GM19467 (cell line): Measurements from ENCODE around the gene PASK.
A peak's percentile ranks its signal among the peaks of the same experiment; 100 is the strongest.

Experiments used
- ATAC-seq: cut with Tn5 transposase; IDR thresholded peaks from one replicate; pipeline ENCODE4 v1.9.1; 2021; ENCODE audit warnings: mild to moderate bottlenecking, moderate library complexity; ENCODE audit not compliant: unreplicated experiment

The PASK gene

DNA sequence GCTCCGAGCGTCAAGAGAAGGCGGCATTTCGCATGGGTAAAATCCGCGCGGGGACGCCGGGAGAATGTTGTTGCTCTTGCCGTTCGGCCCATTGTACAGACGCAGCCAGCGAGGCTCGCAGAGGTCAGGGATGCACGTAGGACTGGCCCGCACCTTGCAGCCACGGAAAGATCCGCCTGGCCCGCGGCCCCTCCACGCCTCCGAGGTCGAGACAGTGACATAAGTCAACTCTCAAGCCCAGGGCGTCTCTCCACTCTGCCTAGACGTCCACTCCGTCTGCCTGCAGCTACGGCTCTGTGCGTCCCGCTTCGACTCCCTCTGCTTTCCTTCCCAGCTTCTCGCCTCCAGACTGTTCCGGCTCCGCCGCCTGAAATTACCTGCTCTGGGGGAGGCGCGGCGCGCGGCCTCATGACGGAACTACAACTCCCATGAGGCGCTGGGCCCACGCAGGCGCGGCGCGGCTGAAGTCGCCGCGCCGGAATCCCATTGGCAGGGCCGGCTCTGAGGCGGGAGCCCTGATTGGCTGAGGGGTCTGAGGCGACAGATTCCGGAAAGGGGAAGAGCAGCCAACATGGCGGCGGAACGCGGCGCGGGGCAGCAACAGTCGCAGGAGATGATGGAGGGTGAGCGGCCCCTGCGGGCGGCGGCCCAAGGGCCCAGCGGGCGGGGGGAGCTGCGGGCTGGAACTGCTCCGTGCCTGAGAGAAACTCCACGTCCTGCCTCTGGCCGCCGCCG, 820 bp upstream of the PASK start, which contains the start of gene PPP1R7:
Gene PPP1R7, plus strand, starts transcription at position 543 of the 735 bp plus-strand sequence. Its CDS starts 29 bp downstream, at position 572.
- peak; percentile 71 for ATAC-seq

DNA sequence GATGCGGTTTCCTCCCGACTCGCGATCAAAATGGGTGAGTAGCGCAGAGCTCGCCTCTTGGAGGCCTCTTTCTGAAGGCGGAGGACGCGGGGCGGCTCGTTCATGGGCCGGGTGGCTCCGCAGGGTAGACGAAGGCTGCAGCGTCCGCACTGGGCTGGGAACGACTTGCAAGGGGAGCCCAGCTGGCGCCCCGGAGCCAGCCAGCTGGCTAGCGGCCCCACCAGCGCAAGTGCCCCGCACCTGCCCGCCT, 328 bp upstream of the PASK start:
- ATAC-seq, result peak; percentile 4

DNA sequence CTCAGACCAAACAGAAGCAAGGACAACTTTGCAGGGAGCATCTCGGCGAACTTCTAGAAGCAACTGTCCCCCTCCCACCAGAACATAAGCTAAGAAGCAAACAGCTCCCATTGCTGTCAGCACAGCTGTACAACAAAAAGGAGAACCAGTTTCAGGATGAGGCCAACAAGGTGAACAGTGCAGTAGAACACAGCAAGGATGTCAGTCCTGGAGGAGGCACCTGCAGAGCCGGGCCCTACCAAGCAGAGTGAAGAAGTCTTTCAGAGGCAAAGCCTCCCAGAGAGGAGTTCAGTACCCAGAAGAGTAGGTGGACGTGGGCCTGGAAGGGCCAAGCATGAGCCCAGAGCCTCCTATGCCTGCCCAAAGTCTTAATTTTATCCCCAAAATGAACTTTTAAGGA, 1.0 kb downstream of the PASK start:
- no peak for ATAC-seq

DNA sequence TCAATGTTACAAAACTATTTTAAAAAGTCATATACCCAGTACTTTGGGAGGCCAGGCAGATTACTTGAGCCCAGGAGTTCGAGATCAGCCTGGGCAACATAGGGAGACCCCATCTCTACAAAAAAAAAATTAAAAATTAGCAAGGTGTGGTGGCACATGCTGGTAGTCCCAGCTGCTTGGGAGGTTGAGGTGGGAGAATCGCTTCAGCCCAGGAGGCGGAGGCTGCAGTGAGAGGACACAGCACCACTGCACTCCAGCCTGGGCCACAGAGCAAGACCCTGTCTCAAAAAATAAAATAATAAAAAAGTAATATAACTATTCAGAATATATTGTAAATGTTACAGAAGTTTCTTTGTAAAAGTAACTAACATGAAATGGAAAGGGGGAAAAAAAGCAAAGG, 1.9 kb downstream of the PASK start:
- ATAC-seq, result no peak

DNA sequence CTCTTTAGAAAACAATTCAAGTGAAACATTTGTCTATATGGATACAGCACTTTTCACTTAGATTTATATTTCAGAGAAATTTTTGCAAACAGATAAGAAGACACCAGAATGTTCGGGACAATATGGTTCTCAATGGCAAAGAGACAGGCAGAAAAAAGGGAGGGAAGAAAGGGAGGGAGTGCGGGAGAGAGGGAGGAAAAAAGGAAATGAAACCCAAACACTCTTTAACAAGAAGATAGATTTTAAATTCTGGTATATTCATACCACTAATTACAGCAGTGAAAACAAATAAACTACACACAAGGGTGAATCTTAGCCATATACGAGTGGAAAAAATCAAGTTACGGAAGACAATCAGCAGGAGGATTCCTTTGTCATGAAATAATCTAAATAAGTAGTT, 3.0 kb downstream of the PASK start:
- ATAC-seq, result no peak

DNA sequence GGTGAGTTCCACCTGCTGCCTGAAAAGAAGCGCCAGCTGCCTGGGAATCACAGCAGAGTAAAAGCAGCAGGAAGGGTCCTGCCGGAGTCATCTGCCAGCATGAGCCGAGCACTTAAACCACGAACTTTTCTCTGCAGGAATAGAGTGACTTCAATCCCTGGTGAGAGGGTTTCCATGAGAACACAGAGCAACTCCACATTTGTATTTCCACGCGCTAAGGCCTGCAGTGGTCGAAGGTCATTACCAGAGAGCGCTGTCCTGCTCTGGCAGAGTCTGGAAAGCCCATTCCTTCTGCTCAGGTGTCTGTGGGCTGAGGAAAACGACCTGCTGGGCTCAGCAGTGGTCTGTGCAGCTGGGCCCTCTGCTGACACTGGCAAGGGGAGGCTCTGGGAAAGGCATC, 6.7 kb downstream of the PASK start:
- no peak for ATAC-seq

DNA sequence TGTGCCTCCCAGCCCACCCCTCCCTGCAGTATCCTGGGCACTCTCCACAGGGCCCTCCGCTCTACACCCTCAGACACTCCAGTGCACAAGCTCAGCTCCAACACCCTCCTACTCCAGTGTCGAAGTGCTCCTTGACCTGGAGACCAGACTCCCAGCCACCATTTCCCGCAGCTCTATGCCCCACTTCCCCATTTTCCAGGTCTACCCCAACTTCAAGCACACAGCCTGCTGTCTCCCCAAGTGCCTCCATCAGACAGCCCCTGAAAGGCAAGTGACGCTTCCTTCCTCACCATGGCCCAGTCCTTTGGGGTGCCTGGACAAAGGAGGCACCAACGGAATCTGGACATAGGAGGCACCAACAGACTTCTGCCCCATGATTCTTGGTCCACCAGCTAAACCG, 7.2 kb downstream of the PASK start:
- no peak for ATAC-seq

DNA sequence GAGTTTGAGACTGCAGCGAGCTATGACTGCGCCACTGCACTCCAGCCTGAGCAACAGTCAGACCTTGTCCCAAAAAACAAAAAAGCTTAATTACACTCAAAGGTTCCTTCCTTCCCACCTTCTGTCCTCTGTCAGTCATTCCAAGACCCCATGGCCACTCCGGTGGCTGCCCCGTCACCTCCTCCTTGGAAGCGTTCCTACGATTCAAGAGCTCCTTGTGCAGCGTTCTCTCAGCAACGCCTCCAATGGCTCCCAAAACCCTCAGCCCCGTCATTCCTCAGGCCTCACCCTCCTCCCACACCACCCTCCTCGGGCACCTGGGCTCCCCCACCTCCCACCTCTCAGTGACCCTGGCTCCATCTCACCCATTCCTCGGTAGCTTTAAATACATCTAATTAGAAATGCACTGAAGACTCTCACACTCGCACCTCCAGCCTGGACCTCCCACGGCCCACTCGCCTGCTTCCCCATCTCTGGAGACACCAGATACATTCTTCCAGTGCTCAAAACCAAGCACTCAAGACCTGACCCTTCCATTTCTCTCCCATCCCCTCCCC, 8.0 kb downstream of the PASK start:
- ATAC-seq, result no peak

DNA sequence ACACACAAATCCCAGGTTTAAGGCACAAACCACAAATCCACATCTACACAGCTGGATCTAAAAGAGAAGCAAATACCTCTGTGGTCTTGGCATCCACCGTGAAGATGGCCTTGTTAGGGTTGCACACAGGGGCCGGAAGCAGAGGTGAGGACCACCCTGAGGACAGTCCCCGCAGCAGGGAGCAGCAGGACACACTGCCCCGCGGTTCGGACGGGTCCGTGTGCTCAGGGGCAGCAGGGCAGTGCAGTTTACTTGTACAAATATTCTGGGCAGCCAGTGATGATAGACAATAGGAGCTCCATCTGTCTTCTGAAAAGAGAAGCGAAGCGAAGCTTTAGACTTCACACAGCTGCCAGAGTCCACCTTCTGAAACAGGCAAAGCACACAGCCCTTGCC, 8.8 kb downstream of the PASK start:
- no peak for ATAC-seq

DNA sequence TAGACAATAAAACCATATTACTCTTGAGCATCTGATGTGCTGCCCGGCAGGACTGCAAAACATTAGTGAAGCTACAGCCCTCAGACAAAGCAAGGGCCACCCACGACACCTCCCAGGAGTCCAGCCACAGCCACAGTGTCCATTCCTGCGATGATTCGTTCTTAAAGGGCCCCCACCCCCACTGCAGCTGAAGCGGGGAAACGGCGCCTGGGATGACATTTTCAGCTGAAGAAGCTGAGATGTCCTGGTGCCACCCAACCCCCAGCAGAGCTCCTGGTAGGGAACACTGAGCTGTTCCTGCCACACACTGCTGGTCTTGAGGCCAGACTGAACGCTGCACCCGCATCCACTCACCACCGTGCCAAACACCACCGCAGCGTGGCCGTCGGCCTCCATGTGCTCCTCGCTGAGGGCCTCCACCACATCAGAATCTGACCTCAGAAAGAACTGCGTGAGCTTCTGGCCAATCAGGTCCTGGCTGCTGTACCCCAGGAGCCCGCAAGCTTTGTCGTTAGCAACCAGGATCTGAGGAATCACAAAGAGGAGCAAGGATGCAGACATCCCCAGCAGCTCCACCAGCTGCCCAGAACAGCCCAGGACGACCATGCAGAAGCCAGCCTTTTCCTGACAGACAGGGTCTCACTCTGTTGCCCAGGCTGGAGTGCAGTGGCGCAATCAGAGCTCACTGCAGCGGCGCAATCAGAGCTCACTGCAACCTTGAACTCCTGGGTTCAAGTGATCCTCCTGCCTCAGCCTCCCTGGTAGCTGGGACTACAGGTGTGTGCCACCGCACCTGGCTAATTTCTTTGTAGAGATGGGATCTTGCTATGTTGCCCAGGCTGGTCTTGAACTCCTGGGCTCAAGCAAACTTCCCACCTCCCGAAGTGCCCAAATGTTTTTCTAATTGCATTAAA, 9.5 kb downstream of the PASK start:
- no peak for ATAC-seq

DNA sequence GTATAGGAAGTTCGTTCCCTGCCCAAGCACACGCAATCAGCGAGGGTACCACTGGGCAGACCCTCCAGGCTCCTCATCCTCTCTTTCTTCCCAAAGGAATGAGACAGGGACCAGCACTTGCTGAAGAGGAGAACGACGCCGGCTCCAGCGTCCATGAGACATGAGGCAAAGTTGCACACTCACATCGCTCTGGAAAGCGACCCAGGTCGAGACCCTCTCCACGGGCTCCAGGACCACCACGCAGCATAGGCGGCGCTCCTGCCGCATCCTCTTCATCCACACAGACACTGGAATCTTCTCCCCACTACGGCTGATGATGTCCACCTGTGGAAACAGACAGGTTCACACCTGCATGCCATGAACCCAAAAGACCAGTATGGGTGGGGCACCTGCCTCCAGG, 10.8 kb downstream of the PASK start:
- ATAC-seq, result no peak

DNA sequence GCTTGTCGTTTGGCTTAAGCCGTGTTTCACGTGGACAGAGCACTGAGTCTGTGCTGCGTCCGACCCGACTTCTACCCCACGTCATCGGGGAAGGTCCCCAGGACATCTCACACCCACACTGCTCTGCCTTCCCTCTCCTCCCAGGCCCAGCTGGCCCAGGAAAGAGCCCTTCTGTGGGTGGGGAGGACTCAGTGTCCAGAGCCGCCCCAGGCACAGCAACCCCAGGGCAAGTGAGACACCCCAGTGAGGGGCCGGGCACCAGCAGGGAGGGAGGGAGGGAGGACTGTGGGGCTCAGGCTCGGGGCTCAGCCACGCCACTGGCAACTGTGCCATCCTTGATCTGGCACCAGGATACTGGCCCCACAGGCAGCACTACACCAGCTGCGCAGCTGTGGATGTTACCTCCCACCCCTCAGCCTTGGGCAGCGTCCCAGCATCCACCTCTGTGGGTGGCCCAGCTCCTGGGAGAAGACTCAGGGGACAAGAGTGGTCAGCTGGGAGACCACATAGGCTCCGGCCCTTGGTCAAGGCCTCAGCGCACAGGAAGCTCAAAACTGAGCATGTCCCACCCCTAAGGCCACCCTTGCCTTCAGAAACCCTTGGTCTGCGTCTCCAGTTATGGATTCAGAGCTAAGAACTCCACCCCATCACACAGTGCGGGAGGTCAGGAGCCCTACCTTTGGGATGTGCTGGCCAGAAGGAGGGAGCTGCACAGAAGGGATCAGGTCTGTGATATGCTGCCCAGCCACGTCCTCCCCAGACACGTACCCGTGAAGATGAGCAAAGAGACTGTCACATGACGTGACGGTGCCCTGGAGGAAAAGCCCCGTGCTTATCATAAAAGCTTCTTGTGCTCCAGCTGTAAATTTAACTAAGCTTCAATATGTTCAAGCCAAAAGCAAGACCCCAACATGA, 11.7 kb downstream of the PASK start:
- ATAC-seq, result no peak

DNA sequence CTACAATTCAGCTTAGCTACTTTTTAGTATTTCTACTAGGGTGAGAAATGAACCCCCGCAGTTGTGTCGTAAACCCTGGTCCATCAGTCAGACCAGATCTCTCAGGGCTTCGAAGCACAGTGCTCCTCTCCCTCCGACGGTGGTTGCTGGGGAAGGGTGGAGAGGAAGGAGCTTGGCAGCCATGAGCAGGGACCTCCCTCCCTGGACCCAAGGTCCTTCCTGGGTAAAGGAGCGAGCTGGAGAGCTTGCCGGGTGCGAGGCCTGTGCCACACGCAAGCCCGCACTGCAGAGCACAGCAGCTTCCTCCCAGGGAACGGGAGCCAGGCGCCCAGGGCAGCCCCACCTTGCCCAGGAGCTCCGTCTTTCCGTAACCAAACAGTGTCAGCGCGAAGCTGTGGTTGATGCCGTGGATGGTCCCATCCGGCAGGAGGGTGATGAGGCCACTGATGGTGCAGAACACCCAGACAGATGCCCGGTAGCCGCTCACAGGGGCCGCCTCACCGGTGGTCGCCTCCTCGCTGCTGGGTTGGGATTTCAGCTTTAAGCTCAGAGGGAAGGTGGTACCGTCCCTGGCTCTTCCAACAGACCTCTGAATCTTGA, 12.5 kb downstream of the PASK start:
- no peak for ATAC-seq

DNA sequence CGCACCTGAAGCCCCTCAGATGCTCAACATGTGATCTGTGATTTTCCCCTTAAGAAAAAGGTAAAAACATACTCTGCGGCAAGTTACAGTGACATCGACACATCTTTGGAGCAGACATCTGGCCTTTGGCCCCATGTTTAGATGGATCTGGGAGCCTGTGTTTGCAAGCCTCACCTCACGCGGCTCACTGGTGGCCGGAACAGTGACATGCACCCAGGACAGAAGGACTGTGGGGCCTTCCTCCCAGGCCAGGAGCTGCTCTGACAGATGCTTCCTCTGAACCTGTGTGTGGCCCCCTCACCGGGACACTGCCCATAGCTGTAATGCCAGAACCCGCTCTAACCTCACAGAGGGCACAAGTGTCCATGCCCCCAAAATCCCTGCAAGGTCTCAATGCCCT, 13.1 kb downstream of the PASK start:
- ATAC-seq, result no peak

DNA sequence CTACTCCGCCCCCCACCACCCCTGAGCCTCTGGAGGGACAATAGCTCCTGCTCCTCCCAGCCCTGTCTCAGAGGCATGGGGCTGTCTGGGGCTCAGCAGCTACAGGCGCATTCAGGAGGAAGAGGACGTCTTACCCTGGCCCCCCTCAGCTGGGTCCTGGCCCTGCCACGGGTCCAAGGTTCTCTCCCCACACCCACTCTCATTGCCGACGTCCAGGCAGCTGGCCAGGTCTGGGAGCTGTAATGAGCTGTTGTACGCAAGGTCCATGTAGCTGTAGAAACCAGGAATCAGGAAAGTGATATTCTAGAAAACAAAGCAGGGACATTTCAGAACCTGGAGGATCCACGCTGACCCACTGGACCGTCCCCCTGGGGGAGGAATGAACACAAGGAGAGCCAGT, 13.5 kb downstream of the PASK start:
- ATAC-seq, result no peak

DNA sequence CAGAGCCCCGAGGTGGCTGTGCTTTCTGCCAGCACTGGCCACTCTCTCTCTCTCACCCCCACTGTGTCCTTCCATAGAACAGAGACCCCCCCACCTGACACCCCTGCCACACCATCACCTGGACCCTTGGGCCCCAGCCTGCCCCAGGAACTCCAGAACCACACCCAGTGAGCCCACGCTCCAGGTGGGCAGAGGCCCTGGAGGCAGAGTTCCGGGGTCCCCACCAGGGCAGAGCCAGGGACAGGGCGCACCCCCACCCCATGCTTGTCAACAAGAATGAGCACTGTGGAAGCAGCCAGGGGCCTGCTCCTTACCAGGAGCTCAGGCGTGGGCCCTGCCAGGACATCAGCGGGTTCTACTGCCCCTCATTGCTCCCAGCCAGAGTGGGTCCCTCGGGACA, 14.6 kb downstream of the PASK start:
- ATAC-seq, result no peak

DNA sequence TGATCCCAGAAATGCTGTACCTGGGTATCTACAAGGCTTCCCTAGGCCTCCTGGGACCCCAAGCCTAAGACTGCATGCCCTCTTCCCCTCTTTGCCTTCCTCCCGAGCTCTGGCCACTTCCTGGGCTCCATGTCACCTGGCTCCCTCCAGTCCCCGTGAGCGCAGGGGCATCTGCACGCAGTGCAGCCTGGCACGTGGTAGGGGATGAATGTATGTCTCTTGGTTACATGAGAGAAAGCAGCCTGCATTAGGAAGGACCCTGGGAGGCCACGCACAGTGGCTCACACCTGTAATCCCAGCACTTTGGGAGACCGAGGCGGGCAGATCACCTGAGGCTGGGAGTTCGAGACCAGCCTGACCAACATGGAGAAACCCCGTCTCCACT, 15.8 kb downstream of the PASK start:
- ATAC-seq, result no peak

DNA sequence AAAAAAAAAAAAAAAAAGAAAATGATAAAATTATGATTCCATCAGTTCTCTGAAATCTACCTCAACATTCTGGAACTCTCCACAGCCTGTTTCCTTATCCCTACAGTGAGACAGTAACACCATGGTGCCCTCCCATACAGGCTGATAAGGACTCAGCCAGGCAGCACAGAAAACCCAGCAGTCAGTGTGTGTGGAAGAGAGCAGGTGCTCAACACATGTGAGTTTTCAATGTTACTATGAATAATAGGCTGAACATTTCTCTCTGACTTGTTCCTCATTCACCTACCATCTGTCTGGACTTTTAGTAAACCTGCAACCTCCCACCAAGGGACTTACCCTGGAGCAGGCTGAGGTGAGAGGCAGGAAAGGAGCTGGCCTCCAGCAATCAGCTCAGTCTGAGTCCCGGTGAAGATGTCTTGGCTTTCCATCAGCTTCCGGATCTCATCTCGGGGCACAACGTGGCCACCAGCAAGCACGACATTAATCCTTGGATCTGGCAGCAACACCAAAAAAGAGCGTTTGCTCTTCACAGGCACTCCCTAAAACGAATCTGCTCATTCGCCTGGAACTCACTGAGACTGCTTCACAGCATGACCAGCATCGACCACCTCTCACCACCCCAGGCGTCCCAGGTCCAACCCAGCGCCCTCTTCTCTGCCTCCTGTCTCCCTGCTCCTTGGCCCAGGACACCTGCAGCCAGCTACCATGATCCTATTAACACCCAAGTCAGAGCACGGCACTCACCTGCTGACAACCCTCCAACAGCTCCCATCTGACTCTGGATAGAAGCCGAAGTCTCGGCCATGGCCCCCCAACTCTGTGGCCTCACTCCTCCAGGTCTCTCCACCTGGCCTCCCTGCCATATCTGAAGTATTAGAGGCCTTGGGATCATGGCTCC, 16.5 kb downstream of the PASK start:
- no peak for ATAC-seq

DNA sequence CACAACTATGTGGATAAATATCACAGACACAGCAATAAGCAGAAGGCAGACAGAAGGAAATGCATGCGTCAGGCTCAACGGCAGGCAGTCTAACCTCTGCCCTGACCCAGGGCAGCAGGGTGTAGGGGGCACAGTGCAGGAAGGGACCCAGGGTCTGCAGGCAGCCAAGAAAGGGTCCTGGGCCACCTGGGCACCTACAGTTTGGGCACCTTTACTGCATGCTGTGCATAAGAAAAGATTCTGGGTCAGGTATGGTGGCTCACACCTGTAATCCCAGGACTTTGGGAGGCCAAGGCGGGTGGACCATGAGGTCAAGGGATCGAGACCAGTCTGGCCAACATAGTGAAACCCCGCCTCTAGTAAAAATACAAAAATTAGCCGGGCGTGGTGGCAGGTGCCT, 17.7 kb downstream of the PASK start:
- no peak for ATAC-seq

DNA sequence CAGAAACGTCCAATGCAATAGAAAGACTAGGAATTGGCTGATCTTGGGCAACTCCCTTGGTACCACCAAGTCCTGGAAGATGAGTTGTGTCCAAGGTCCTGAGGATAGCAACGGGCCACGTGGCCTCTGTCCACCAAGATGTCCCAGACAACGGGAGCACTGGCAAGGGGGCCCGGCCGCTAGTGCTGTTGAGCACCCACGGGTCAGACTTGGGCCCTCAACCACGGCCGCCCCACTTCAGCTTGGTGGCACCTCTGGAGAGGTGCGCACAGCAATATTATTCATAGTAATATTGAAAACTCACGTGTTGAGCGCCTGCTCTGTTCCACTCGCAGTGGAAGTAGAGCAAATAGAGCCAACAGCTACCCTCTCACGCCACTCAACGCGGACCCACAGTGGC, 19.0 kb downstream of the PASK start:
- ATAC-seq, result no peak
